Neural progenitor cell (in vitro differentiated cells): ENCODE results near the gene WIZ.

Experiments
- EZH2 ChIP-seq: fragments of 200-600 bp; sonication (generic); IDR thresholded peaks from 2 replicates; pipeline ENCODE4 v1.6.1; 2017; ENCODE audit warnings: antibody characterized with exemption, mild to moderate bottlenecking, moderate library complexity
- EZH2phosphoT487 ChIP-seq: fragments of 200-600 bp; sonication (generic); IDR thresholded peaks from 2 replicates; pipeline ENCODE4 v1.6.1; 2017; ENCODE audit warnings: antibody characterized with exemption
- TF ChIP-seq, protein P1 (sequence below): fragments of 200-600 bp; sonication (generic); IDR thresholded peaks from 2 replicates; pipeline ENCODE4 v1.5.1; 2017; ENCODE audit warnings: antibody characterized with exemption, mild to moderate bottlenecking

- TF ChIP-seq, protein P1, sequence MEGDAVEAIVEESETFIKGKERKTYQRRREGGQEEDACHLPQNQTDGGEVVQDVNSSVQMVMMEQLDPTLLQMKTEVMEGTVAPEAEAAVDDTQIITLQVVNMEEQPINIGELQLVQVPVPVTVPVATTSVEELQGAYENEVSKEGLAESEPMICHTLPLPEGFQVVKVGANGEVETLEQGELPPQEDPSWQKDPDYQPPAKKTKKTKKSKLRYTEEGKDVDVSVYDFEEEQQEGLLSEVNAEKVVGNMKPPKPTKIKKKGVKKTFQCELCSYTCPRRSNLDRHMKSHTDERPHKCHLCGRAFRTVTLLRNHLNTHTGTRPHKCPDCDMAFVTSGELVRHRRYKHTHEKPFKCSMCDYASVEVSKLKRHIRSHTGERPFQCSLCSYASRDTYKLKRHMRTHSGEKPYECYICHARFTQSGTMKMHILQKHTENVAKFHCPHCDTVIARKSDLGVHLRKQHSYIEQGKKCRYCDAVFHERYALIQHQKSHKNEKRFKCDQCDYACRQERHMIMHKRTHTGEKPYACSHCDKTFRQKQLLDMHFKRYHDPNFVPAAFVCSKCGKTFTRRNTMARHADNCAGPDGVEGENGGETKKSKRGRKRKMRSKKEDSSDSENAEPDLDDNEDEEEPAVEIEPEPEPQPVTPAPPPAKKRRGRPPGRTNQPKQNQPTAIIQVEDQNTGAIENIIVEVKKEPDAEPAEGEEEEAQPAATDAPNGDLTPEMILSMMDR, result no peak
- TF ChIP-seq EZH2 (no peak), EZH2phosphoT487 (no peak)
These were observed 52.5 kb downstream of the WIZ start for GRCh38 chr19:15397236-15397635.
